Heart left ventricle (tissue), 16 donors: ENCODE data around the gene CACNA1G. TPM values are rescaled to one million over a fixed set of nuclear protein-coding genes. Genes with fewer than 3 reads are reported as not detected.

Experiments used
- ATAC-seq, 4 donors: fragments of 200-7000 bp; cut with Tn5 transposase; one replicate each; pipeline ENCODE4 v1.9.1; 2020 to 2022; ENCODE audit warnings: moderate library complexity in 4 of 4, mild to moderate bottlenecking in 3 of 4, moderate number of reproducible peaks in 1 of 4
- DNase-seq, 5 donors: peaks; one replicate each; pipeline ENCODE4 v3.0.0-alpha.2; 2020
- H3K27ac ChIP-seq, 12 donors: fragments of 200-600 bp; sonication (generic) in 4 of 12; one replicate each; pipeline versions ENCODE4 v1.5.0 to v1.8.0; 2016 to 2022; ENCODE audit warnings: mild to moderate bottlenecking in 2 of 12
- H3K27me3 ChIP-seq, 9 donors: fragments of 200-600 bp; sonication (generic) in 2 of 9; one replicate each; pipeline versions ENCODE4 v1.5.1 to v1.8.0; 2016 to 2022; ENCODE audit warnings: mild to moderate bottlenecking in 3 of 9
- H3K36me3 ChIP-seq, 9 donors: fragments of 200-600 bp; sonication (generic) in 2 of 9; one replicate each; pipeline versions ENCODE4 v1.5.0 to v1.8.0; 2018 to 2022; ENCODE audit warnings: mild to moderate bottlenecking in 2 of 9
- H3K4me1 ChIP-seq, 12 donors: fragments of 200-600 bp; sonication (generic) in 4 of 12; one replicate each; pipeline versions ENCODE4 v1.5.0 to v1.8.0; 2016 to 2022; ENCODE audit warnings: mild to moderate bottlenecking in 3 of 12
- H3K4me3 ChIP-seq, 12 donors: fragments of 200-600 bp; sonication (generic) in 4 of 12; one replicate each; pipeline versions ENCODE4 v1.5.0 to v1.8.0; 2017 to 2022; ENCODE audit warnings: mild to moderate bottlenecking in 9 of 12, moderate library complexity in 4 of 12
- H3K9me3 ChIP-seq, 12 donors: fragments of 200-600 bp; sonication (generic) in 4 of 12; one replicate each; pipeline versions ENCODE4 v1.5.0 to v1.8.0; 2016 to 2022; ENCODE audit warnings: mild to moderate bottlenecking in 1 of 12
- CTCF ChIP-seq, 12 donors: fragments of 200-600 bp; sonication (generic) in 4 of 12; IDR thresholded peaks; one replicate each; pipeline versions ENCODE4 v1.5.0 to v1.8.0; 2018 to 2022; ENCODE audit warnings: antibody characterized with exemption in 12 of 12, mild to moderate bottlenecking in 5 of 12
- POLR2A ChIP-seq, 2 donors: fragments of 450-650 bp; IDR thresholded peaks; one replicate each; pipeline ENCODE4 v1.6.1; 2017; ENCODE audit warnings: antibody characterized with exemption in 2 of 2, mild to moderate bottlenecking in 2 of 2, moderate library complexity in 2 of 2
- WGBS, 4 donors: extraction: QIAGEN DNeasy Blood & Tissue Kit in 2 of 4; methylation state at CpG; one replicate each; pipeline versions ENCODE4 v1.1.5 to v1.1.7; 2013 to 2018; 5-methylcytosine and 5-hydroxymethylcytosine counted together
- intact Hi-C, 10 donors: fragments of 100-400 bp; cut with DNase I; formaldehyde crosslinking; loops; one replicate each; pipeline versions ENCODE4 v1.11.1 to v1.14.2; 2022
- polyA plus RNA-seq, 2 donors: library from polyadenylated mRNA; stranded (reverse); fragments of 200-250 nt; gene quantifications; one replicate each; pipeline ENCODE4 v1.2.3, GENCODE V29; 2013
- total RNA-seq, 9 donors: library from RNA; depleted of rRNA in 2 of 9; stranded (reverse); fragments of >200 nt in 2 of 9; fragmentation: NEBNext Ultra II Directional in 3 of 9; extraction: Animal tissue kit (Norgen Biotek cat#: 25700) in 3 of 9; gene quantifications; one replicate each; pipeline versions ENCODE4 v1.1.0 to v1.2.4, GENCODE V29; 2016 to 2023
- donor health status: ischemic (EF 13 %, LVEDD 7.1; RV severe dilation, severe dysfunction).
- donor health status: healthy with polysubstance abuse.
- donor health status: DM: no; HTN: yes; CAD: no.
- donor health status: DM: no; HTN: no; CAD: no.
- donor health status: ischemic (EF 25% LVEDD 6.9; RV normal size, moderate dysfunction).
- donor health status: ischemic (EF 25% LVEDD 5.7; RV mildly dilated, moderate dysfunction).
- donor health status: healthy.
- donor health status: DM: yes; HTN: yes; CAD: no.
- donor health status: ischemic (EF 35%, LVEDD 5.7; RV mildly dilated, moderate dysfunction).
- donor health status: nonischemic (EF 11% LVEDD 7.7; RV severe dilation, severe dysfunction).
- donor health status: DM: yes; HTN: yes; CAD: no.
- donor health status: PGD.
- donor health status: ischemic (EF 29% LVEDD 5.4; RV normal size, mild dysfunction).
- donor health status: nonischemic (EF 23%, LVEDD 6.1; RV moderate dilation, normal function).

The CACNA1G gene
- total and polyA plus RNA-seq, 11 donors, result 0.02 to 0.48 (median 0.13) TPM; not detected in 1

GRCh38 chr17:50599606-50600005 is 39.1 kb downstream of the CACNA1G start:
- intact Hi-C loops, result no loop called here
- TF ChIP-seq POLR2A (IDR thresholded peaks at IDR 0.05) (no peak), CTCF (IDR thresholded peaks at IDR 0.05) (no peak)

GRCh38 chr17:50601823-50602375 is 41.4 kb downstream of the CACNA1G start:
- intact Hi-C loops, result no loop called here
- 58 to 70% (median 61%) methylated on average over 12 to 13 of the region's 13 CpGs for WGBS, 4 donors
- H3K9me3 ChIP-seq, result no peaks in the 10 kb centered on the region
- no peaks in the 10 kb centered on the region for H3K36me3 ChIP-seq
- no peak overlapping the region for H3K4me3 ChIP-seq
- DNase-seq (no peak), ATAC-seq (peak in 1 of 4 donors; percentile 14)
- TF ChIP-seq POLR2A (IDR thresholded peaks at IDR 0.05) (no peak), CTCF (IDR thresholded peaks at IDR 0.05) (no peak)
- peaks cover 0 to 11% (median 0%) of the 10 kb centered on the region in 9 donors for H3K27me3 ChIP-seq
- no peak overlapping the region for H3K27ac ChIP-seq
- peaks cover 3 to 22% (median 18%) of the 10 kb centered on the region in 12 donors for H3K4me1 ChIP-seq

More at GRCh38 chr17:50599606-50600005, 39.1 kb downstream of the CACNA1G start:
- 93 to 95% (median 94%) methylated on average over 7 to 15 of the region's 15 CpGs for WGBS, 4 donors
- Histone ChIP-seq H3K4me3 (no peak overlapping the region), H3K4me1 (peaks cover 2 to 9% (median 7%) of the 10 kb centered on the region in 12 donors), H3K36me3 (no peaks in the 10 kb centered on the region), H3K27me3 (no peaks in the 10 kb centered on the region), H3K27ac (no peak overlapping the region), H3K9me3 (no peaks in the 10 kb centered on the region)
- ATAC-seq (no peak), DNase-seq (no peak)

GRCh38 chr17:50602836-50603235 is 42.3 kb downstream of the CACNA1G start:
- Histone ChIP-seq H3K27ac (no peak overlapping the region), H3K27me3 (peaks cover 0 to 11% (median 0%) of the 10 kb centered on the region in 9 donors), H3K4me3 (no peak overlapping the region), H3K36me3 (no peaks in the 10 kb centered on the region), H3K9me3 (no peaks in the 10 kb centered on the region), H3K4me1 (peaks cover 3 to 22% (median 18%) of the 10 kb centered on the region in 12 donors)
- TF ChIP-seq POLR2A (IDR thresholded peaks at IDR 0.05), result no peak
- TF ChIP-seq CTCF (IDR thresholded peaks at IDR 0.05), result no peak
- DNase-seq (no peak), ATAC-seq (no peak)
- WGBS, 4 donors, result 89 to 95% (median 92%) methylated on average over 12 to 18 of the region's 18 CpGs
- intact Hi-C loops, result no loop called here

GRCh38 chr17:50603340-50603739 is 42.8 kb downstream of the CACNA1G start:
- TF ChIP-seq POLR2A (IDR thresholded peaks at IDR 0.05) (no peak), CTCF (IDR thresholded peaks at IDR 0.05) (peak in 3 of 12 donors; percentile 7 to 13 (median 8))
- 56 to 73% (median 65%) methylated on average over 8 to 9 of the region's 9 CpGs for WGBS, 4 donors
- Histone ChIP-seq H3K27me3 (peaks cover 0 to 11% (median 0%) of the 10 kb centered on the region in 9 donors), H3K36me3 (no peaks in the 10 kb centered on the region), H3K4me1 (peaks cover 3 to 22% (median 18%) of the 10 kb centered on the region in 12 donors), H3K4me3 (no peak overlapping the region), H3K27ac (no peak overlapping the region), H3K9me3 (no peaks in the 10 kb centered on the region)
- DNase-seq (no peak), ATAC-seq (no peak)
- intact Hi-C loops, result no loop called here
